ENCODE data around the gene METTL2B. TPM values are rescaled to one million over a fixed set of nuclear protein-coding genes. Genes with fewer than 3 reads are reported as not detected.

The METTL2B gene
- total and polyA plus RNA-seq, 4 donors, result 7.0 to 23.8 (median 16.0) TPM

DNA sequence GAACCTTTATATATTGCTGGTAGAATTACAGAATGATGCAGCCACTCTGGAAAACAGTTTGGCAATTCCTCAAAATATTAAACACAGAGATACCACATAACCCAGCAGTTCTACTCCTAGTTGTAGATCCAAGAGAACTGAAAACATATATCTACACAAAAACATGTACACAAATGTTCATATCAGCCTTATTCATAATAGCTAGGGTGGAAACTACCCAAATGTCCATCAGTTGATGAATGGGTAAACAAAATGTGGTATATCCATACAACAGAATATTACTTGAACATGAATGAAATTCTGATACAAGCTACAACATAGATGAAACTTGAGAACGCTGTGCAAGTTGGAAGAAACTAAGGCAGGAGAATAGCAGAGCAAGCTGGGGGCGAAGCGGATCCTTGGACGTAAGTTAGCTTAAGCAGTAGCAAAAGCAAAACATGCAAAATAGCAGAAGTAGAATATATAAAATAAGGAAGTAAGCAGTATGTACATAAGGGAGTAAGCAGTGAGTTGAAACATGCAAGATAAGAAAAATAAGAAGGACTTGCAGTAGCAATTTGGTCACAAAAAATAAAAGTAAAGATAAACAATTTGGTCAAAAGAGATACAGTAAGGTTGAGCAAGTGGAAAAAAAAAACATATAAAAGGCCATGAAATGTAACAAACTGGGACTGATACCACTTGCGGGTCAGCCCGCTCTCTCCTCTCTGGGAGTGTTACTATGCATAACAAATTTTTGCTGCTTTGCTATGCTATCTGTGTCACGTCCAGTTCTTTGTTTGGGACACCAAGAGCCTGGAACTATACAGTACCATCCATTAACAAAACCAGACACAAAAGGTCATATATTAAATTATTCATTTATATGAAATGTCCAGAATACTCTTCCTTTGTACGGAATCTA lies 38.9 kb upstream of the METTL2B start:
- ATAC-seq (ENCODE audit: low FRiP score) (no peak), DNase-seq (no peak)
- no peaks in the 10 kb centered on the region for H3K27me3 ChIP-seq (ENCODE audit: control insufficient read depth in 1 of 2, insufficient read depth in 2 of 2, low read length in 1 of 2)
- intact Hi-C loops (cut with DNase I), result no loop called here
- no peaks in the 10 kb centered on the region for H3K36me3 ChIP-seq (ENCODE audit: control insufficient read depth in 1 of 2, insufficient read depth in 2 of 2, low read length in 1 of 2)
- 89 to 92% methylated on average over 8 of the region's 8 CpGs for WGBS, 2 donors
- no peaks in the 10 kb centered on the region for H3K9me3 ChIP-seq (ENCODE audit: control insufficient read depth, low read length)
- no peaks in the 10 kb centered on the region for H3K4me1 ChIP-seq (ENCODE audit: control insufficient read depth in 1 of 2, insufficient read depth in 2 of 2, low read length in 2 of 2)
- no peak overlapping the region for H3K27ac ChIP-seq (ENCODE audit: low read depth in 1 of 2, low read length in 2 of 2)
- no peak overlapping the region for H3K4me3 ChIP-seq (ENCODE audit: low read length in 2 of 2)

DNA sequence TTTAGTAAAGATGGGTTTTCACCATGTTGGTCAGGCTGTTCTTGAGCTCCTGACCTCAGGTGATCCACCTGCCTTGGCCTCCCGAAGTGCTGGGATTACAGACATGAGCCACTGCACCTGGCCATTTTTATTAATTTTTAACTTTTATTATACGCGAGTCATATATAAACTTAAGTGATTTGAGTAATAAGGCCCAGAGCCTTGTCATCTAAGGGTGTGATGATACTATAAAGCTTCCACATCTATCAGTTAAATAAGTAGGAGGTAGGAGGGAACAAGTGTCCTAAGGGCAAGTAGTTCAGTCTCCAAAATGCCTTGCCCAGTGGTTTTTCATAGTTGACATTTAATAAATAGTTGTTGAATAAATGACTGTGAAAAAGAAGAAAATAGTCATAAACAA lies 34.2 kb upstream of the METTL2B start:
- DNase-seq (no peak), ATAC-seq (ENCODE audit: low FRiP score) (no peak)
- Histone ChIP-seq H3K4me3 (ENCODE audit: low read length in 2 of 2) (no peak overlapping the region), H3K9me3 (ENCODE audit: control insufficient read depth, low read length) (no peaks in the 10 kb centered on the region), H3K4me1 (ENCODE audit: control insufficient read depth in 1 of 2, insufficient read depth in 2 of 2, low read length in 2 of 2) (no peaks in the 10 kb centered on the region), H3K36me3 (ENCODE audit: control insufficient read depth in 1 of 2, insufficient read depth in 2 of 2, low read length in 1 of 2) (no peaks in the 10 kb centered on the region), H3K27me3 (ENCODE audit: control insufficient read depth in 1 of 2, insufficient read depth in 2 of 2, low read length in 1 of 2) (no peaks in the 10 kb centered on the region), H3K27ac (ENCODE audit: low read depth in 1 of 2, low read length in 2 of 2) (no peak overlapping the region)
- 94 to 95% methylated on average over 3 of the region's 3 CpGs for WGBS, 2 donors
- intact Hi-C loops (cut with DNase I), result loop anchor here in 1 of 2 donors (5.0 kb wide), 1 partner anchor 600 kb away; no protein-coding TSS in a partner anchor

DNA sequence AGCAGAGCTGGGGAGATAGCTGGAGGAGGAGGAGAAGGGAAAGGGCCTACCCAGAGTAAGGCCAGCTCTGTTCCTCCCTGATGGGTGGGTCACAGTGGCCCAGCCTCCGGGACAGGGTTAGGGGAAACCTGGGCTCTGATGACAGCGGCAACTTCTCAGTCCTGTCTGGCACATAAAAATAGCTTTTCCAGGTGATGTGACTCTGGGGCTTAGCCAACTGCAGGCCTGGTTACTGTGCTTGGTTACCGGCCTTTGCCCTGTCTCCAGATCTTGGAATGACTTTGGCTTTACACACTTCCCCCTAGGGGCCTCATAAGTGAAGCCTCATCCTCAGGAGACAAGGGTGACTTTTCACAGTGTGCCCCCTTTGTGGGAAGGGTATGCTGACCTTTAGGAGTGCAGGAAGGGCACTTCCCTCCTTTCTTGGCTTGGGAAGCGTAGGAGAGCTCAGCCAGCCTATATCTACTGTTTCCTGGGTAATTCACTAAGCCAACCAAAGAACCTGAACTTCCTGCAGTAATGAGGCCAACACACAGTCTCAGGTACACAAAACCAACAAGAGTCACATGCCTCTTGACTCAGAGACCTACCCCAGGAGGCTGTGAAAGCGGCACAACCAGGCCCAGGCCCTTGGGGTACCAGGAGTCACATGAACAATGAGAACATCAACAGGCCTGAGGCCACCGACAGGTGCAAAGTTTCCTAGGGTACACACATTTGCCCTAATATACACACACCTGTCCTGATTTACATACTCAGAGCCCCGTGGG lies 32.5 kb upstream of the METTL2B start:
- intact Hi-C loops (cut with DNase I), result loop anchor here in 1 of 2 donors (5.0 kb wide), 1 partner anchor 598 kb away; no protein-coding TSS in a partner anchor
- Histone ChIP-seq H3K4me3 (ENCODE audit: low read length in 2 of 2) (no peak overlapping the region), H3K27me3 (ENCODE audit: control insufficient read depth in 1 of 2, insufficient read depth in 2 of 2, low read length in 1 of 2) (no peaks in the 10 kb centered on the region), H3K27ac (ENCODE audit: low read depth in 1 of 2, low read length in 2 of 2) (no peak overlapping the region), H3K9me3 (ENCODE audit: control insufficient read depth, low read length) (no peaks in the 10 kb centered on the region), H3K36me3 (ENCODE audit: control insufficient read depth in 1 of 2, insufficient read depth in 2 of 2, low read length in 1 of 2) (no peaks in the 10 kb centered on the region), H3K4me1 (ENCODE audit: control insufficient read depth in 1 of 2, insufficient read depth in 2 of 2, low read length in 2 of 2) (no peaks in the 10 kb centered on the region)
- DNase-seq (no peak), ATAC-seq (ENCODE audit: low FRiP score) (no peak)
- 88 to 90% methylated on average over 7 of the region's 7 CpGs for WGBS, 2 donors

DNA sequence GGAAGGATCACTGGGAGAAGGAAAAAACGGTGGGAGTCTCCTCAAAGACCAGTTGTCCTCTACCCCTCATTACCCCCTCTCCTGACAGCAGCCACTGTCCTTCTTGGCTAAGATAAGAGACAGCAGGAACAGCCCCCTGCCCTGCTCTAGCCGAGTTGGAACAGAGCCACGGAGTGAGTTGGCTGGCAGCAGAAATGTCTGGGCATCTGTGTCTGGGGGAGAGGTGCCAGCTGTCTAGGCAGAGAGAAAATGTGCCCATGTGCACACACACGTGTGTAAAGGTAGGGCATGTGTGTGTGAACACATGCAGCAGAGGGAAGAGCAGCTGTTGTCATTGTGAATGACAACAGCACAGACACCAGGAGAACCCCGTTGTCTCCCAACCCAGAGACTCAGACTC lies 30.2 kb upstream of the METTL2B start:
- 19% methylated on average over 5 of the region's 5 CpGs for WGBS, 2 donors
- Histone ChIP-seq H3K4me1 (ENCODE audit: control insufficient read depth in 1 of 2, insufficient read depth in 2 of 2, low read length in 2 of 2) (no peaks in the 10 kb centered on the region), H3K4me3 (ENCODE audit: low read length in 2 of 2) (no peak overlapping the region), H3K27ac (ENCODE audit: low read depth in 1 of 2, low read length in 2 of 2) (no peak overlapping the region), H3K27me3 (ENCODE audit: control insufficient read depth in 1 of 2, insufficient read depth in 2 of 2, low read length in 1 of 2) (no peaks in the 10 kb centered on the region), H3K36me3 (ENCODE audit: control insufficient read depth in 1 of 2, insufficient read depth in 2 of 2, low read length in 1 of 2) (no peaks in the 10 kb centered on the region), H3K9me3 (ENCODE audit: control insufficient read depth, low read length) (no peaks in the 10 kb centered on the region)
- intact Hi-C loops (cut with DNase I), result no loop called here
- no peak for DNase-seq
- ATAC-seq (ENCODE audit: low FRiP score), result no peak

DNA sequence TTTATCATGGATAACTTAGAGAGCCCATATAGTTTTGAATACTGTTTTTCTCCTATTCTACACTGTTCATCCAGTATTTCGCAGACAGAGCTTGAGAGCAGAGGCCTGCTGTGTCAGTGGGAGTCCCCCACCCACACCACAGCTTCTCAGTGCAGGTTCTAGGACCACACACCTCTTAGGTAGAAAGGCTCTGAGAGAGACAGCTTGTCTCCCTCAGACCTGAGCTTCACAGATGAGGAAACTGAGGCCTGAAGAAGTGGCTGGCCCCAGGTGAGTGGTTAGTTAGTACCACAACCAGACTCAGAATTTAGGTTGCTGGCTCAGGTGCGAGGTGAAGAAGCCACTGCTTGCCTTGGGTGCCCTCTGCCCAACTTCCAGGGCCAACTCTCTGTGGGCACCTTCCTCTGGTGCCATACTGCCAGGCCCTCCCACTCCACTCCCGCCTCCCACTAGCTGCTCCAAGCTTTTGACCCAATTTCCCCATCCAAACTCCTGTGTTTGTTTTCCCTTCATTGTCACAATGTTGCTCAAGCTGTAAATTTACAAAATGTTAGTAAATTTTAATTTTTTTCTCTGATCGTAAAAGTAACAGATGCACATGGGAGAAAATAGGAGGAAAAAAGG lies 28.5 kb upstream of the METTL2B start:
- ATAC-seq (ENCODE audit: low FRiP score) (no peak), DNase-seq (no peak)
- 71 to 73% methylated on average over 4 of the region's 4 CpGs for WGBS, 2 donors
- no peak overlapping the region for H3K27ac ChIP-seq (ENCODE audit: low read depth in 1 of 2, low read length in 2 of 2)
- H3K4me3 ChIP-seq (ENCODE audit: low read length in 2 of 2), result no peak overlapping the region
- no peaks in the 10 kb centered on the region for H3K9me3 ChIP-seq (ENCODE audit: control insufficient read depth, low read length)
- H3K27me3 ChIP-seq (ENCODE audit: control insufficient read depth in 1 of 2, insufficient read depth in 2 of 2, low read length in 1 of 2), result no peaks in the 10 kb centered on the region
- intact Hi-C loops (cut with DNase I), result no loop called here
- H3K36me3 ChIP-seq (ENCODE audit: control insufficient read depth in 1 of 2, insufficient read depth in 2 of 2, low read length in 1 of 2), result no peaks in the 10 kb centered on the region
- no peaks in the 10 kb centered on the region for H3K4me1 ChIP-seq (ENCODE audit: control insufficient read depth in 1 of 2, insufficient read depth in 2 of 2, low read length in 2 of 2)

DNA sequence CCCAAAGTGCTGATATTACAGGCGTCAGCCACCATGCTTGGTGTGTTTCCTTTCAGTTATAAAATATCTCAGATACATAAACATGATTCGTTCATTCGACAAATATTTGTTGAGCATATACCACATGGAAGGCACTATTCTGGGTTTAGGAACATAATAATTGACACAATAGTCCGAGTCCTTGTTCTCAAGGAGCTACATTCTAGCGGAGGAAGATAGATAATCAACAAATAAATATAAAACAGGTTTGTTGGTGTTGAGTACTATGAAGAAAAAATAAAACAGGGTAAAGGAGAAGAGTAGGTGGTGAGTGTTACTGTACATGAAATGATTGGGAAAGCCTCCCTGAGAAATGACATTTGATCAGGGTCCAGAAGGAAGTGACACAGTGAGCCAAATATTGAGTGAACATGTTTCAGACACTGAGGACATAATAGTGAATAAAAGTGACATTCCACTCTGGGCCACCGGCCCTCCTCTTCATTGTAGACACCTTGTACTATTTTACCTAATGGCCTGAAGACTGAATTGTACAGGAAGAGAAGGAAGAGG lies 27.7 kb upstream of the METTL2B start:
- intact Hi-C loops (cut with DNase I), result no loop called here
- DNase-seq (no peak), ATAC-seq (ENCODE audit: low FRiP score) (no peak)
- H3K4me3 ChIP-seq (ENCODE audit: low read length in 2 of 2), result no peak overlapping the region
- WGBS, 2 donors, result 93% methylated on average over 6 of the region's 6 CpGs
- H3K27ac ChIP-seq (ENCODE audit: low read depth in 1 of 2, low read length in 2 of 2), result no peak overlapping the region
- H3K4me1 ChIP-seq (ENCODE audit: control insufficient read depth in 1 of 2, insufficient read depth in 2 of 2, low read length in 2 of 2), result peaks cover 0 to 2% of the 10 kb centered on the region in 2 donors
- H3K27me3 ChIP-seq (ENCODE audit: control insufficient read depth in 1 of 2, insufficient read depth in 2 of 2, low read length in 1 of 2), result no peaks in the 10 kb centered on the region
- no peaks in the 10 kb centered on the region for H3K9me3 ChIP-seq (ENCODE audit: control insufficient read depth, low read length)
- H3K36me3 ChIP-seq (ENCODE audit: control insufficient read depth in 1 of 2, insufficient read depth in 2 of 2, low read length in 1 of 2), result no peaks in the 10 kb centered on the region

DNA sequence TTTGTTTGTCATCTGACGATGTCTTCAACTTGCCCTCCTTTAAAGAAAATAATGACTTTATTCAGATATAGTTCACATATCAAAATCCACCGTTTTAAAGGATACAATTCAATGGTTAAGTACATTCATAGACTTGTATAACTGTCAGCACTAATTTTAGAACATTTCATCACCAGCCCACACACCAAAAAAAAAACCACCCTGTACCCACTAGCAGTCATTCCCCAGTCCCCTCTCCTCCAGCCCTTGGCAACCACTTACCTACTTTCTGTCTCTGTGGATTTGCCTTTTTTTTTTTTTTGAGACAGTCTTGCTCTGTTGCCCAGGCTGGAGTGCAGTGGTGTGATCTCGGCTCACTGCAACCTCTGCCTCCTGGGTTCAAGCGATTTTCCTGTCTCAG lies 26.1 kb upstream of the METTL2B start:
- no peaks in the 10 kb centered on the region for H3K36me3 ChIP-seq (ENCODE audit: control insufficient read depth in 1 of 2, insufficient read depth in 2 of 2, low read length in 1 of 2)

DNA sequence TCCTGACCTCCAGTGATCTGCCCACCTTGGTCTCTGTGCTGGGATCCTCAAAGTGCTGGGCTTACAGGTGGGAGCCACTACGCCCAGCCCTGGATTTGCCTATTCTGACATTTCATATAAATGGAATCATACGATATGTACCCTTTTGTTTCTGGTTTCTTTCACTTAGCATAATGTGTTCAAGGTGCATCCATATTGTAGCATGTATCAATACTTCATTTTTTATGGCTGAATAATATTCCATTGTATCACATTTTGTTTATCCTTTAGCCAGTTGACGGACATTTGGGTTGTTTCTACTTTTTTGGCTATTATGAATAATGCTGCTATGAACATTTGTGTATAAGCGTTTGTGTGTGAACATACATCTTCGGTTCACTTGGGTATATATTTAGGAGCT lies 25.6 kb upstream of the METTL2B start:
- Histone ChIP-seq H3K9me3 (ENCODE audit: control insufficient read depth, low read length) (no peaks in the 10 kb centered on the region), H3K27me3 (ENCODE audit: control insufficient read depth in 1 of 2, insufficient read depth in 2 of 2, low read length in 1 of 2) (no peaks in the 10 kb centered on the region), H3K27ac (ENCODE audit: low read depth in 1 of 2, low read length in 2 of 2) (no peak overlapping the region), H3K4me3 (ENCODE audit: low read length in 2 of 2) (no peak overlapping the region), H3K4me1 (ENCODE audit: control insufficient read depth in 1 of 2, insufficient read depth in 2 of 2, low read length in 2 of 2) (peaks cover 0 to 2% of the 10 kb centered on the region in 2 donors), H3K36me3 (ENCODE audit: control insufficient read depth in 1 of 2, insufficient read depth in 2 of 2, low read length in 1 of 2) (no peaks in the 10 kb centered on the region)
- 90 to 91% methylated on average over 5 of the region's 5 CpGs for WGBS, 2 donors
- ATAC-seq (ENCODE audit: low FRiP score) (no peak), DNase-seq (no peak)
- intact Hi-C loops (cut with DNase I), result no loop called here

More for the DNA sequence above, 26.1 kb upstream of the METTL2B start:
- Histone ChIP-seq H3K9me3 (ENCODE audit: control insufficient read depth, low read length) (no peaks in the 10 kb centered on the region), H3K4me1 (ENCODE audit: control insufficient read depth in 1 of 2, insufficient read depth in 2 of 2, low read length in 2 of 2) (peaks cover 0 to 2% of the 10 kb centered on the region in 2 donors), H3K27me3 (ENCODE audit: control insufficient read depth in 1 of 2, insufficient read depth in 2 of 2, low read length in 1 of 2) (no peaks in the 10 kb centered on the region), H3K27ac (ENCODE audit: low read depth in 1 of 2, low read length in 2 of 2) (no peak overlapping the region), H3K4me3 (ENCODE audit: low read length in 2 of 2) (no peak overlapping the region)
- intact Hi-C loops (cut with DNase I), result no loop called here
- DNase-seq (no peak), ATAC-seq (ENCODE audit: low FRiP score) (no peak)
- WGBS, 2 donors, result 14 to 22% methylated on average over 4 of the region's 4 CpGs

Measured in aorta (tissue), 5 donors.